ENCODE measurements around the gene CARD11.

Gene CARD11

DNA sequence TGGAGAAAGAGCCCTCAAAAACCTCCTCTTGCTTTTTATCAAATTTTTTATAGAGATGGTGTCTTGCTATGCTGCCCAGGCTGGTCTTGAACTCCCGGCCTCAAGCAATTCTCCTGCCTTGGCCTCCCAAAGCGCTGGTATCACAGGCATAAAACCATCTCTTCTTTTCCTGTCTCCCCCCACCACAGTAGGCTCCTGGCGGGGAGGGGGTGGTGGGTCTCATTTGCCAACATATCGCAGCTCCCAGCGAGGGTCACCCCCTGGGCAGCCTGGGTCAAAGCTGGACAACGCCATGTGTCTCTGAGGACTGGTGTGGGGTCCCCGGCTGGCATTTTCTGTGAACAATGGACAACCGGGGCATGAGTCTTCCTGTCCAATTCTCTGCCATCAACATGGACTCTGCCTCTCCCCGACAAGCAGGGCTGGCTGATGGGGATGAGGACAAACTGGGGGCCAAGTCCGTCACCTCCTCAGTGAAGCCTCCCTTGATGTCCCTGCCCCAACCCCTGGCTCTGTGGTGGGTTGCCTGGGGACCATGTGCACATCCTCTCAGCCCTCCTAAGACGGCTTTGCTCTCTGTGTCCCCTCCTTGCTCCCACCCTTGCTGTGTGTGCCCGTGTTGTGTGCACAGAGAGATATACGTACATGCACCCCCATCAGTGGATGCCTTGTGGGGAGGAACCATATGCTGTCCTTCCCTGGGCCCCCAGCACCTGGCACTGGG, 113.2 kb downstream of the CARD11 start:
- H3K79me2 ChIP-seq (ENCODE audit: insufficient read depth, low read depth) = no peaks in the 10 kb centered on the region
- no peaks in the 10 kb centered on the region for H3K27me3 ChIP-seq (ENCODE audit: insufficient read depth, low read depth)
- H3K27ac ChIP-seq = no peak overlapping the region
- H3K4me3 ChIP-seq (IDR thresholded peaks at IDR 0.05; ENCODE audit: insufficient read depth, low read depth, low read length) = no peak overlapping the region
- H3K9ac ChIP-seq = no peak overlapping the region
- H3K4me1 ChIP-seq (ENCODE audit: low read depth, poor library complexity, severe bottlenecking) = peaks cover 31% of the 10 kb centered on the region
- H3K4me2 ChIP-seq = no peak overlapping the region
- TF ChIP-seq, protein P1, sequence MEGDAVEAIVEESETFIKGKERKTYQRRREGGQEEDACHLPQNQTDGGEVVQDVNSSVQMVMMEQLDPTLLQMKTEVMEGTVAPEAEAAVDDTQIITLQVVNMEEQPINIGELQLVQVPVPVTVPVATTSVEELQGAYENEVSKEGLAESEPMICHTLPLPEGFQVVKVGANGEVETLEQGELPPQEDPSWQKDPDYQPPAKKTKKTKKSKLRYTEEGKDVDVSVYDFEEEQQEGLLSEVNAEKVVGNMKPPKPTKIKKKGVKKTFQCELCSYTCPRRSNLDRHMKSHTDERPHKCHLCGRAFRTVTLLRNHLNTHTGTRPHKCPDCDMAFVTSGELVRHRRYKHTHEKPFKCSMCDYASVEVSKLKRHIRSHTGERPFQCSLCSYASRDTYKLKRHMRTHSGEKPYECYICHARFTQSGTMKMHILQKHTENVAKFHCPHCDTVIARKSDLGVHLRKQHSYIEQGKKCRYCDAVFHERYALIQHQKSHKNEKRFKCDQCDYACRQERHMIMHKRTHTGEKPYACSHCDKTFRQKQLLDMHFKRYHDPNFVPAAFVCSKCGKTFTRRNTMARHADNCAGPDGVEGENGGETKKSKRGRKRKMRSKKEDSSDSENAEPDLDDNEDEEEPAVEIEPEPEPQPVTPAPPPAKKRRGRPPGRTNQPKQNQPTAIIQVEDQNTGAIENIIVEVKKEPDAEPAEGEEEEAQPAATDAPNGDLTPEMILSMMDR (conservative IDR thresholded peaks at IDR 0.05; ENCODE audit: low read depth, low read length) = no peak
- H4K20me1 ChIP-seq (ENCODE audit: insufficient read depth) = no peaks in the 10 kb centered on the region
- H2AFZ ChIP-seq (ENCODE audit: low read depth) = no peak overlapping the region
- H3K36me3 ChIP-seq (ENCODE audit: insufficient read depth) = no peaks in the 10 kb centered on the region

DNA sequence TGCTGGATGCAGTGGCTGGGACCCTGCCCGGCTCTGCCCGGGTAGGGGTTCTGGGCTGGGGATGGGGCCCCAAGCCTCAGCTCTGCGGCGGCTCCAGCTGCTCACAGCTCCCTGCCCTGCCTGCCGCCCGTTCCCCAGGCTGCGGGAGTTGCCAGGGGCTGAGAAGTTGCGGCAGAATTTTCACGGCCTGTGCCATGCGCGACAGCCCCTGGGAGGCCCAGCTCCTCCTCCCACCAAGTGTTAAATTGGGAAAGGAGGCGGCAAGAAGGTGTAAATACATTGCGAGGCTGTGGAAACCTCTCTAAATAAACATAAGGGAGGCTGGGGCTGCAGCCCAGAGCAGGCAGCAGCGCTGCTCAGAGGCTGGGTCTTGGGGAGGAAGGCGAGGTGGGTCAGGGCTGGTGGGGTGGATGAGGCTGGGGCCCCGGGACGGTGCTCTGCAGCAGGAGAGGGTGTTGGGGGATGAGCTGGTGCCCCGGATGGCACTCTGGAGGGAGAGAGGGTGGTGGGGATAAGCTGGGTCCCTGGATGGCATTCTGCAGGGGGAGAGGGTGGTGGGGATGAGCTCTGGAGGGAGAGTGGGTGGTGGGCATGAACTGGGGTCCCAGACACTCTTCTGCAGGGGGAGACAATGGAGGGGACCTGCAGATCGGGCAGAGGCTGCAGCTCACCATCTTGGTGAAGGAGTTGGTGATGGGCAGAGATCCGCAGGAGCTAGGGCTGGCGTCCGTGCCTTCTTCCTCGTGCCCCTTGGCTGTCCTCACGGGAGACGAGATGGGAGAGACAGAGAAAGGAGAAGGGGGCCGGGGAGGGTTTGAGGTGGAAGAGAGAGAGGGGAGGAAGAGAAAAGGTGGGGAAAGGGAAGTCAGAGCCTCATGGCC, 114.1 kb downstream of the CARD11 start:
- Histone ChIP-seq H3K9ac (no peak overlapping the region), H3K27ac (no peak overlapping the region), H2AFZ (ENCODE audit: low read depth) (no peak overlapping the region), H3K4me2 (no peak overlapping the region), H3K27me3 (ENCODE audit: insufficient read depth, low read depth) (no peaks in the 10 kb centered on the region), H4K20me1 (ENCODE audit: insufficient read depth) (no peaks in the 10 kb centered on the region), H3K4me1 (ENCODE audit: low read depth, poor library complexity, severe bottlenecking) (peaks cover 31% of the 10 kb centered on the region), H3K36me3 (ENCODE audit: insufficient read depth) (no peaks in the 10 kb centered on the region), H3K79me2 (ENCODE audit: insufficient read depth, low read depth) (no peaks in the 10 kb centered on the region), H3K4me3 (IDR thresholded peaks at IDR 0.05; ENCODE audit: insufficient read depth, low read depth, low read length) (no peak overlapping the region)
- TF ChIP-seq, protein P1 (conservative IDR thresholded peaks at IDR 0.05; ENCODE audit: low read depth, low read length) = no peak

DNA sequence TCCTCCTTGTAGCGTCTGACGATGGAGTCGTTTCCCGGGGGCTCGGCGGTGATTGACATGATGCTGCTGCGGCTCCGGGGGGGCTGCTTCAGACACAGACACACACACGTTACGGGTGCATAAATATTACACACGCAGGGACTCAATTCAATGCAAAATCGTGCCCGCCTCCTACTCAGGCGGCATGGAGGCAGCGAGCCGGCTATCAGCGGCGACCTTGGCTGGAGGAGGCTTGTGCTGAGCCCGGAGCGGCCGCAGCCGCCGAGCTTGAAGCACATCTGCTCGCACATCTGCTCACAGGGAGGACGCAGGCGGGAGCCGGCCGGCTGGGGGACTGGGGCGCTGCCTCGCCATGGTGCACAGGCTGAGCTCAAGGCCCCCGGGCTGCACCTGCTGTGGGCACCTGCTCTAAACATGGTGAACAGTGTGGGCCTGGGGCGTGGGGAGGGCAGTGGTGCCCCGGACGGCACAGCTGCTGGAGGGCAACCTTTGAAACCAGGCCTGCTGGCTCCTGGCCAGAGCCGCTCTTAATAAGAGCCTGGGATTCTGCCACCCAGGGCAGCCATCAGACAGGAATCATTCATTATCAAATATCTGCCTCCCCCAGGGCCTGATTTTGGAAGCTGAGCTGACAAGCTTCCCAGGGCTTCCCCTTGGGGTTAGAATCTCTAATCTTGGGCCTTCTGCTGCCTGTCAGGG, 114.9 kb downstream of the CARD11 start:
- TF ChIP-seq, protein P1 (conservative IDR thresholded peaks at IDR 0.05; ENCODE audit: low read depth, low read length) = no peak
- Histone ChIP-seq H3K27me3 (ENCODE audit: insufficient read depth, low read depth) (no peaks in the 10 kb centered on the region), H3K79me2 (ENCODE audit: insufficient read depth, low read depth) (no peaks in the 10 kb centered on the region), H3K4me2 (no peak overlapping the region), H2AFZ (ENCODE audit: low read depth) (no peak overlapping the region), H4K20me1 (ENCODE audit: insufficient read depth) (no peaks in the 10 kb centered on the region), H3K36me3 (ENCODE audit: insufficient read depth) (no peaks in the 10 kb centered on the region), H3K4me3 (IDR thresholded peaks at IDR 0.05; ENCODE audit: insufficient read depth, low read depth, low read length) (no peak overlapping the region), H3K4me1 (ENCODE audit: low read depth, poor library complexity, severe bottlenecking) (peaks cover 31% of the 10 kb centered on the region), H3K9ac (no peak overlapping the region), H3K27ac (no peak overlapping the region)

DNA sequence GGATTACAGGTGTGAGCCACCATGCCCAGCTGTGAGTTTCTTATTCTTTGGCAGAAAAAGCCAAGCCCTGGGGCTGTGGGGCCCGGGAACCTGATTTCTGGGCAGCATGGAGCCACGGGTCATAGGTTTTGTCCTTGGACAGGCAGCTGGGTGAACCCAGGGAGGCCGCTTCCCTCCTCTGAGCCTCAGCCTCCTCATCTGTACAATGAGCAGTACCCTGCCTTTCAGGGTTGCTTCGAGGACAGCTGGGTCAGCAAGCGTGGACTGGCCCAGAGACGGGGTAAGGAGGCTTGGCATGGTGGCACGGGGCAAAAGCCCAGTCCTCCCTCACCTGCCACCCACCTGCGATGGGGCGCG, 115.4 kb downstream of the CARD11 start:
- no peak overlapping the region for H2AFZ ChIP-seq (ENCODE audit: low read depth)
- no peak overlapping the region for H3K4me3 ChIP-seq (IDR thresholded peaks at IDR 0.05; ENCODE audit: insufficient read depth, low read depth, low read length)
- no peaks in the 10 kb centered on the region for H3K27me3 ChIP-seq (ENCODE audit: insufficient read depth, low read depth)
- no peaks in the 10 kb centered on the region for H4K20me1 ChIP-seq (ENCODE audit: insufficient read depth)
- TF ChIP-seq, protein P1 (conservative IDR thresholded peaks at IDR 0.05; ENCODE audit: low read depth, low read length) = no peak
- H3K4me2 ChIP-seq = no peak overlapping the region
- no peak overlapping the region for H3K9ac ChIP-seq
- H3K79me2 ChIP-seq (ENCODE audit: insufficient read depth, low read depth) = no peaks in the 10 kb centered on the region
- no peak overlapping the region for H3K27ac ChIP-seq
- peaks cover 31% of the 10 kb centered on the region for H3K4me1 ChIP-seq (ENCODE audit: low read depth, poor library complexity, severe bottlenecking)
- H3K36me3 ChIP-seq (ENCODE audit: insufficient read depth) = no peaks in the 10 kb centered on the region

All from KMS-11 (cell line).